Measurements from ENCODE around the gene RBM8A.

- TF ChIP-seq C11orf30 (IDR thresholded peaks at IDR 0.05; ENCODE audit: low read depth) (no peak), CTCF (IDR thresholded peaks at IDR 0.05 in 2 of 3, conservative IDR thresholded peaks at IDR 0.05 in 1 of 3; ENCODE audit: insufficient read depth in 2 of 3, low read depth in 1 of 3, low read length in 3 of 3) (no peak), EZH2 (IDR thresholded peaks at IDR 0.05; ENCODE audit: borderline replicate concordance, low read depth, low read length) (no peak), BDP1 (IDR thresholded peaks at IDR 0.05; ENCODE audit: insufficient read depth, insufficient read length) (no peak), ZNF431 (CRISPR knock-in tag; IDR thresholded peaks at IDR 0.05) (no peak), CLOCK (CRISPR knock-in tag; IDR thresholded peaks at IDR 0.05; ENCODE audit: borderline replicate concordance) (no peak), ZNF512 (tag; IDR thresholded peaks at IDR 0.05) (no peak), ZNF408 (CRISPR knock-in tag; IDR thresholded peaks at IDR 0.05; ENCODE audit: low read depth) (no peak), E2F8 (IDR thresholded peaks at IDR 0.05; ENCODE audit: low read depth, partially characterized antibody) (no peak), ZC3H11A (IDR thresholded peaks at IDR 0.05; ENCODE audit: low read depth, low read length) (no peak)
These were observed 40.0 kb upstream of the RBM8A start for GRCh38 chr1:145967288-145967687.

All from K562 (cell line).